ENCODE data around the gene ZNF575.
"Not testable (repeated sequence)": the region's sequence is repeated elsewhere in the genome, so short reads cannot be mapped to it uniquely, and the experiment has no call there.

The ZNF575 gene

DNA sequence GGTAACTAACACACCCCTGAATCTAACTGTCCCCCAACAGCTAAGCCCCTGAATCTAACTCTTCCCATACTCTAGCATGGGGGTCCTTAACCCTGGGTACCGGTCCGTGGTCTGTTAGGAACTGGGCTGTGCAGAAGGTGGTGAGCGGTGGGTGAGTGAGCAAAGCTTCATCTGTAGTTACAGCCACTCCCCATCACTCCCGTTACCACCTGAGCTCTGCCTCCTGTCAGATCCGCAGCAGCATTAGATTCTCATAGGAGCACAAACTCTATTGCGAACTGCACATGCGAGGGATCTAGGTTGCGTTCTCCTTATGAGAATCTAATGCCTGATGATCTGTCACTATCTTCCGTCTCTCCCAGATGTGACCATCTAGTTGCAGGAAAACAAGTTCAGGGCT is 22.3 kb upstream of the ZNF575 start:
- in situ Hi-C loops (cut with MboI; ENCODE audit: low sequenced_read_pairs) = no loop called here

DNA sequence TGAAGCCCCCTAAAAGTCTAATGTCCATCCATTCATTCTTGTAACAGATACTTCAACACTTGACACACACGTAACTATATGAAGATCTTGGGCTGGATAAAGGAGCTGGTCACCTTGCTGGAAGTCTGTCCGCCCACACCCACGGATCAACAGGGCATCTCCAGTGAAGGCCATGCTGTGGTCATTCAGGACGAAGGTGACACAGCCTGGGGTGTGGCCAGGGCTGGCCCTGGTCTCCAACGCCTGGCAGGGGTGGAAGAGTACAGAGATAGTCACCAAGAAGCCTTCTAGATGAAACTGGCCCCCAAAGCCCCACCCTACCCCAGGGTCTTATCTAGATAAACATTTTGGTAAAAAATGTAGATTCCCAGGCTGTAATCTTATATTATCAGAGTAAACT is 21.7 kb upstream of the ZNF575 start:
- in situ Hi-C loops (cut with MboI; ENCODE audit: low sequenced_read_pairs) = no loop called here

DNA sequence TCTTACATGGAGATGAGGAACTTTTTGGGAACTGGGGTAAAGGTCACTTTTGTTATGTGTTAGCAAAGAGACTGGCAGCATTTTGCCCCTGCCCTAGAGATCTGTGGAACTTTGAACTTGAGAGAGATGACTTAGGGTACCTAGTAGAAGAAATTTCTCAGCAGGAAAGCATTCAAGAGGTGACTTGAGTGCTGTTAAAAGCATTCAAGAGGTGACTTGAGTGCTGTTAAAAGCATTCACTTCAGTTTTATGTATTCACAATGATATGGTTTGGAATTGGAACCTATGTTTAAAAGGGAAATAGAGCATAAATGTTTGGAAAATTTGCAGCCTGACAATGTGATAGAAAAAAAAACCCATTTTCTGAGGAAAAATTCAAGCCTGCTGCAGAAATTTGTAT is 20.6 kb upstream of the ZNF575 start:
- in situ Hi-C loops (cut with MboI; ENCODE audit: low sequenced_read_pairs) = not testable (repeated sequence)

DNA sequence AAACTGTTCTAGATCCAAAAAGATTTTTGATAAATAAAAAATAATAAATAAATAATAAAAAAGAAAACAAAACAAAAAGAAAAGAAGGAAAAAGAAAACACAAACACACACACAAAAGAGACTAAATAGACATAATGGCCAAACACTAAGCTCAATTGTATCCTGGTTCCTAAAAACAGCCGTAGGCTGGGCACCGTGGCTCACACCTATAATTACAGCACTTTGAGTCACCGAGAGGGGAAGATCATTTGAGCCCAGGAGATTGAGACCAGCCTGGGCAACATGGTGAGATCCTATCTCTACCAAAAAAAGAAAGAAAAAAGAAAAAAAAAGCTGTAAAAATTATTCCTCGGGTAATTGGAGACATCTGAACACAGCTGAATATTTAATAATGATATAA is 14.9 kb upstream of the ZNF575 start:
- in situ Hi-C loops (cut with MboI; ENCODE audit: low sequenced_read_pairs) = no loop called here

GRCh38 chr19:43519436-43520088 is 13.4 kb upstream of the ZNF575 start:
- in situ Hi-C loops (cut with MboI; ENCODE audit: low sequenced_read_pairs) = loop anchor here (5.0 kb wide), 1 partner anchor 72 kb away; no protein-coding TSS in a partner anchor

DNA sequence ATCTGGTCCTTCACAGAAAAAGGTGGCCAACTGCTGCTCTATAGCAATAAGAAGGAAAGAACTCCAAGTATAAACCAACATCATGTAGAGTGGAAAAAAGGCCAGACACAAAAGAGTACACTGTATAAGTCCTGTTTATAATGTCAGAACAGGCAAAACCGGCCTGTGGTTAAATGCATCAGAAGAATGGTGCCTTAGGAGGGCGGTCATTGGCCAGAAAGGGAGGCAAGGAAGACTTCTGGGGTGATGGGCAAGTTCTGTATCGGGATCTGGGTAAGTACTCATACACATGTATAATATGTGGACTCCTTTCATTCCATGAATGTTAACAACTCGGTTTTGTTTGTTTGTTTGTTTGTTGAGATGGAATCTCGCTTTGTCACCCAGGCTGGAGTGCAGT is 10.1 kb upstream of the ZNF575 start:
- in situ Hi-C loops (cut with MboI; ENCODE audit: low sequenced_read_pairs) = loop anchor here (5.0 kb wide), 1 partner anchor 76 kb away; no protein-coding TSS in a partner anchor

- in situ Hi-C loops (cut with MboI; ENCODE audit: low sequenced_read_pairs) = loop anchor here (5.0 kb wide), 1 partner anchor 76 kb away; no protein-coding TSS in a partner anchor
These were observed 9.3 kb upstream of the ZNF575 start for GRCh38 chr19:43523696-43524095.

DNA sequence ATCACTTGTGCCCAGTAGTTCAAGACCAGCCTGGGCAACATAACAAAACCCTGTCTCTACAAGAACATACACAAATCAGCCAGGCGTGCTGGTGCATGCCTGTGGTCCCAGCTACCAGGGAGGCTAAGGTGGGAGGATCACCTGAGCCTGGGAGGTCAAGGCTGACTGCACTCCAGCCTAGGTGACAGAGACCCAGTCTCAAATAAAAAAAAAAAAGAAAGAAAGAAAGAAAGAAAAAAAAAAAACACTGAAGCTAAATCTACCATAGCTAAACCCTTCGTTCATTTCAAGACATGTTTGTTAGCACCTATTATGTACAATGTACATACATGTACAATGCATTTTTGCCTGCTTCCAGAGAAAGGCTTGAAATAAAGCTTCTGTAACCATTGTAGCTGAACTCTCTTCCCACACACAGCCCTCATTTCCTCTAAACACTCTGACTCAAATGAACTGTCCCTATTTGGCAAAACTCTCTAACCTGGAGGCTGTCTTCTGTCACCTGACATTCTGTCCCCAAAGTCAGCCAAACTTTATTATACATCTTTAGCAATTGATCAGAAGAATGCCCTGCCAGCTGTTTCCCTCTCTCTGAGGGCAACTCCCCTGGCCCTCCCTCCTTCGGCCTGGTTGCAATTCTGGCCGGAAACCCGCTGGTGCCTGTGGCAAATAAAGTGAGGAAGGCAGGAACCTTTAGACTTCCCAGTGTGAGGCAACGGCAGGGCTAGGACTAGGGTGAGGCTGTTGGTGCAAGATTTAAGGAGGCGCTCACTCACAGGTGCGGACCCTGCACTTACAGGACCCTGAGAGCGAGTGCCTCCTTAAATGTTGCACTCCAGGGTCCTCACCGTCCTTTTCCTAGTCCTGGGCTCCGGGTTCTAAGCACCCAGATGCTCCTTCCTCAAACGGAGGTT is 7.8 kb upstream of the ZNF575 start:
- in situ Hi-C loops (cut with MboI; ENCODE audit: low sequenced_read_pairs) = loop anchor here (5.0 kb wide), 1 partner anchor 78 kb away; no protein-coding TSS in a partner anchor

DNA sequence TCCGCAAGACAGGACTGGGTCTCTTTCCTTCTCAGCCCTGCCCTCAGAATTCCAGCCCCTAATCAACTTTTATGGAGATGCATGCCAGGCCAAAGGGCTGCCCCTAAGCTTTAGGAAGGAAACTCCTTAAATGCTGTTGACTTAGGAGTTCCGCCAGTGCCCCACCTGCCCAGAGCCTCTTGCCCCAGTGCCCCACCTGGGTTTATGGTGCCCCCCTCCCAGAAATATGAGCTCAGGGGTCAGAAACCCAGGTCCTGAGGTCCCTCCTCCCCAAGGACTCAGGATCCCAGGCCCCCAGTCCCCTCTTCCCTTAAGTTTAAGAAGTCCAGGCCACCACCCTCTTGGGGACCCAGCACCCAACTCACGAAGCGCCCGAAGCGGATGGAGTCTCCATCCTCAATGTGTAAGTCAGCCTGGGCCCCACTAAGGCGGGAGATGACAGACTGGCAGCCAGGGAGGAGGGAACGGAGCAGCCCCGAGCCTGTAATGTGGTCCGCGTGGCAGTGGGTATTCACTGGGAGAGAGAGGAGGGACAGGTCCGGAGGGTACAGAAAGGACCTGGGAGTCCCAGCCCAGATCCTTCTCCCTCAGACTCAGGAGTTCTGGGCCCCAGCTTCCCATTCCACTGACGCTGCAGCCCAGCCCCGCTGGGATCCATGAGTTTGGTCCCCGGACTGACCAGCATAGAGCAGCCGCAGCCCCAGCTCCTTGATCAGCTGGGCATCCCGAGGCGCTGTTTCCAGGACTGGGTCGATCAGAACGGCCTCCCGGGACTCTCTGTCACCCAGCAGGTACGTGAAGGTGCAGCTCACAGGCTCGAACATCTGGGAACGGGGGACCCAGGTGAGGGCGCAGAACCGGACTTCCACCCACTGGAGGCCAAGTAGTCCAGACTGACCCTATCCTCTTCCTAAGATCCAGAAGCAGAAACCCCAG is 6.9 kb upstream of the ZNF575 start:
- in situ Hi-C loops (cut with MboI; ENCODE audit: low sequenced_read_pairs) = no loop called here

- in situ Hi-C loops (cut with MboI; ENCODE audit: low sequenced_read_pairs) = no loop called here
These were observed 5.8 kb upstream of the ZNF575 start, which contains the start of gene ETHE1 for GRCh38 chr19:43526884-43527859. TSS of gene ETHE1 (minus strand) at chr19:43527201. CDS start at chr19:43527177, 24 bp downstream.

GRCh38 chr19:43527860-43528622 is 4.9 kb upstream of the ZNF575 start:
- in situ Hi-C loops (cut with MboI; ENCODE audit: low sequenced_read_pairs) = no loop called here

DNA sequence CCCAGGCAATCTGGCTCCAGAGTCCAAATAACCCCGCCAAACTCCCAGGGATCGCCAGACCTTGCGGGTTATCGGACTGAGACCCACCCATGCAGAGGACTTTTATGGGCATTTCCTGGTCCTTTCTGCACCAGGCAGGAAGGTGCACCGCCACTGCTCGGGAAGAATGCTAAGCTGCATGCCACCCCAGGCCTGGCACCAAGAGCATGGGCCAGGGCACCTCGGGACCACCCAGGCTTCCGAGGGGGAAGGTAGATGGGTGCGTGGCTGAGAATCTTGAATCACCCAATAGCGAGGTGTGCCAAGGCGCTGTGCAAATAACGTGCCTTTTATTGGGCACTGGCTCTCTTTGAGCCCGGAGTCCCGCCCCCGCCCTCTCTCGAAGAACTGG is 422 bp upstream of the ZNF575 start:
- in situ Hi-C loops (cut with MboI; ENCODE audit: low sequenced_read_pairs) = no loop called here

GRCh38 chr19:43533546-43534304 is 737 bp downstream of the ZNF575 start:
- in situ Hi-C loops (cut with MboI; ENCODE audit: low sequenced_read_pairs) = no loop called here

- in situ Hi-C loops (cut with MboI; ENCODE audit: low sequenced_read_pairs) = no loop called here
These were observed 1.4 kb downstream of the ZNF575 start for GRCh38 chr19:43534305-43534815.

DNA sequence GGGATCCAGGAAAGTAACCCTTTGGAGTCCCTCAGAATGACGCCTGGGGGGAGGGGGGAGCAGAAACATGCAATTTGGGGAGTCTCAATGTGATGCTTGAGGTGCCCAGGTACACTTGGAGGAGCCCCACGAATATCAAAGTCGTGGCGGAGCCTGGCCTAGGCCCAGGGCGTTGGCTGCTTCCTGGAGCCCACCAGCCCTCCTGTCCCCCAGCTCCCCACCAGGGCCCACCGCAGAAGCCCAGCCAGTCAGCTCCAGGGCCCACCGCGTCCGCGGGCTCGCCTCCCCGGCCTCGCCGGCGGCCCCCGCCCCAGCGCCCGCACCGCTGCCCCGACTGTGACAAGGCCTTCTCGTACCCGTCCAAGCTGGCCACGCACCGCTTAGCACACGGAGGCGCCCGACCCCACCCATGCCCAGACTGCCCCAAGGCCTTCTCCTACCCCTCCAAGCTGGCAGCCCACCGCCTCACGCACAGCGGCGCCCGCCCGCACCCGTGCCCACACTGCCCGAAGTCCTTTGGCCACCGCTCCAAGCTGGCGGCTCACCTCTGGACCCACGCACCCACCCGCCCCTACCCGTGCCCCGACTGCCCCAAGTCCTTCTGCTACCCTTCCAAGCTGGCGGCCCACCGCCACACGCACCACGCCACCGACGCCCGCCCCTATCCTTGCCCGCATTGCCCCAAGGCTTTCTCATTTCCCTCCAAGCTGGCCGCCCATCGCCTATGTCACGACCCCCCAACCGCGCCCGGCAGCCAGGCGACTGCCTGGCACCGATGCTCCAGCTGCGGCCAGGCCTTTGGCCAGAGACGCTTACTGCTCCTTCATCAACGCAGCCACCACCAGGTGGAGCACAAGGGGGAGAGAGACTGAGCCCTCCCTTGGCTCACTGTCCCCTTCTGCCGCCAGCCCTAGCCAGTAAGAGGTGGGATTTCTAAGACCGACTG is 2.1 kb downstream of the ZNF575 start:
- in situ Hi-C loops (cut with MboI; ENCODE audit: low sequenced_read_pairs) = no loop called here

DNA sequence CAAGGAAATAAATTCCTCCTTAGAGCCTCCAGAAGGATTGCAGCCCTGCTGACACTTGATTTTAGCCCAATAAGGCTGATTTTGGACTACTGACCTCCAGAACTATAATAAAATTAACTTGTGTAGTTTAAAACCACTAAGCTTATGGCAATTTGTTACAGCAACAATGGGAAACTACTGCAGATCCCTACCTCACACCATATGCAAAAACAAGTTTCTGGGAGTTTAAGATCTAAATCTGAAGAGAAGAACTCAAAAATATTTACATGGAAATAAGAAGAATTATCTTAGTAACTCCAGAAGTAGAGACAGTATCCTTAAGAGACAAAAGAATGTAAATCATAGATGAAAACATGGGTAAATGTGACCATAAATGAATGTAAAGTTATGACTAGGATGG is 5.9 kb downstream of the ZNF575 start:
- in situ Hi-C loops (cut with MboI; ENCODE audit: low sequenced_read_pairs) = no loop called here

DNA sequence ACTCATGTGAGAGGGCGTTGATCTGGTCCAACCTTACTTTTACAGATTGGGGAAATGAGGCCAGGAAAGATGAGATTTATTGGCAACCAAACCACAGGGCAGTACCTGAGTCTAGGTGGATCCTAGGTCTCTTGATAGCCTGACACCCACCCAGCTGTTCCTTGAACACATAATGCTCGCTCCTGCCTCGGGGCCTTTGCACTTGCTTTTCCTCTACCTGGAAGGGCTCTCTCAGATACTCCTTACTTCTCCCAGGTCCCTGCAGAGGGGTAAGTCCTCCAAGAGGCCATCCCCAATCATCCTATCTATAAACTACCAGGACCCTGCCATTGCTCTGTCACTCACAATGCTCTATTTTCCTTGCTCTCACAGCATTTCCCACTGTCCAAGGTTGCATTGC is 7.4 kb downstream of the ZNF575 start:
- in situ Hi-C loops (cut with MboI; ENCODE audit: low sequenced_read_pairs) = no loop called here
